Esophagus muscularis mucosa (tissue), 4 donors: ENCODE results near the gene GMDS. TPM values are rescaled to one million over a fixed set of nuclear protein-coding genes. Genes with fewer than 3 reads are reported as not detected.
A peak's percentile ranks its signal among the peaks of the same experiment; 100 is the strongest.

Experiments
- DNase-seq: peaks from one replicate; pipeline ENCODE4 v3.0.0-alpha.2; 2017; ENCODE audit errors: extremely low spot score
- H3K27ac ChIP-seq, 4 donors: fragments of 200-600 bp; sonication (generic); replicated peaks in 1 of 4; 1 replicate in 3 of 4; 2 replicates in 1 of 4; pipeline ENCODE4 v1.5.1; 2016 to 2019; ENCODE audit warnings: mild to moderate bottlenecking in 1 of 4
- H3K27me3 ChIP-seq, 4 donors: fragments of 200-600 bp; sonication (generic); one replicate each; pipeline versions ENCODE4 v1.5.1 to v1.6.0; 2016 to 2019
- H3K36me3 ChIP-seq, 4 donors: fragments of 200-600 bp; sonication (generic); one replicate each; pipeline ENCODE4 v1.5.1; 2016 to 2019
- H3K4me1 ChIP-seq, 4 donors: fragments of 200-600 bp; sonication (generic); one replicate each; pipeline ENCODE4 v1.5.1; 2016 to 2019
- H3K4me3 ChIP-seq, 4 donors: fragments of 200-600 bp; sonication (generic); 1 replicate in 2 of 4; 2 replicates in 2 of 4; pipeline ENCODE4 v1.5.1; 2016 to 2019; ENCODE audit warnings: mild to moderate bottlenecking in 4 of 4, moderate library complexity in 1 of 4
- H3K9me3 ChIP-seq, 4 donors: fragments of 200-600 bp; sonication (generic); 1 replicate in 3 of 4; 2 replicates in 1 of 4; pipeline ENCODE4 v1.5.1; 2016 to 2019
- EP300 ChIP-seq: sonication (generic); formaldehyde crosslinking; IDR thresholded peaks from one replicate; pipeline ENCODE4 v1.6.1; 2017; ENCODE audit warnings: antibody characterized with exemption
- POLR2A ChIP-seq: fragments of 450-650 bp; IDR thresholded peaks from one replicate; pipeline ENCODE4 v1.6.1; 2017; ENCODE audit warnings: antibody characterized with exemption, moderate library complexity, mild to moderate bottlenecking, low read depth
- POLR2AphosphoS5 ChIP-seq, 2 donors: sonication (generic); formaldehyde crosslinking; IDR thresholded peaks; one replicate each; pipeline ENCODE4 v1.6.1; 2017; ENCODE audit warnings: antibody characterized with exemption in 2 of 2
- WGBS: methylation state at CpG from one replicate; pipeline ENCODE4 v1.1.5; 2018; 5-methylcytosine and 5-hydroxymethylcytosine counted together
- intact Hi-C: fragments of 100-400 bp; cut with DNase I; formaldehyde crosslinking; loops from one replicate; pipeline ENCODE4 v1.15.1; 2023
- total RNA-seq, 4 donors: library from RNA; depleted of rRNA; stranded (reverse); fragments of >200 nt; gene quantifications; one replicate each; pipeline versions ENCODE4 v1.1.0 to v1.2.1, GENCODE V29; 2016
- TF ChIP-seq, protein P1 (sequence below), 3 experiments: fragments of 200-600 bp in 2 of 3; fragments of 450-650 bp in 1 of 3; sonication (generic) in 2 of 3; IDR thresholded peaks; one replicate each; pipeline ENCODE4 v1.5.1; 2017 to 2019; ENCODE audit warnings: antibody characterized with exemption in 3 of 3, mild to moderate bottlenecking in 2 of 3, moderate library complexity in 1 of 3

The GMDS gene
- total RNA-seq, 4 donors from 2014 or later = 3.6 to 14.1 (median 6.0) TPM

DNA sequence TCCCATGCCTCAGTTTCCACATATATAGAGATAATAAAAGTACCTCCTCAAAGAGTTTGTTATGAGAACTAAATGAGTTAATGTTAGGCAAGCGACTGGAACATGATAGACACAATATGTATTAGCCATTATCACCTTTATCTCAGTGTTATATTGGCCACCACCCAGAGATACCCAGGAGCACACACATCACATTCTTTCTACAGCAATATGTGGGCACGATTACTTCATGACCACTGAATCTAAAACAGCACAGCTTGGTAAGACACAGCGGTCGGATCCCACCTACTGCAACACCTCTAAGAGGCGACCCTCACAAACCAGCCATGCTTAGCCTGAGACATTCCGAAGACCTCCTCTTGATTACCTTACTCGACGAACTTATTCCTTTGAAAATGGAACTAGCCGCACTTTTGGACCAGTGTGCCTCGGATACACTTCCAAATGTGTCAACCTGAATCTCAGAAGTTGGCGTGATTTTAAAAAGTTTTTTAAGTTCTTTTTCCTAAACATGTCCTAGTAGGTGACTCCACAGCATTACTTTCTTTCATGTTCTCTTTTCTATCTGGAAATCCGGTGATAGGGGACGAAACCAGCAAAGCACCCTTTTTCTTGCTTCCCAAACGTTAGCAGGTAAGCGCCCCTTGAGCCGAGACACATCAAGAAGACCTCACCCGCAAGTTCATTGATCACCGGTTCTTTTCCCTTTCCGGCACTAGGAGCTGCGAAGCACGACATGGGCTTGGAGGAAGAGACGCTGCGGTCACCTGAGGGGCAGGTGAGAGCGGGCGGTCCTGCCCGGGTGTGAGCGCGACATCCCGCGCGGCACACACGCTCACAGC lies 923 bp downstream of the GMDS start:
- Histone ChIP-seq H3K4me3 (peak overlapping the region; percentile 80 to 98 (median 86)), H3K4me1 (peaks cover 14 to 24% (median 22%) of the 10 kb centered on the region in 4 donors), H3K27me3 (no peaks in the 10 kb centered on the region), H3K9me3 (no peaks in the 10 kb centered on the region), H3K36me3 (peaks cover 0 to 9% (median 8%) of the 10 kb centered on the region in 4 donors), H3K27ac (peak overlapping the region; percentile 84 to 91 (median 89))
- intact Hi-C loops = loop anchor here (2.0 to 5.0 kb wide), 2 partner anchors 390 to 642 kb away; no protein-coding TSS in a partner anchor
- TF ChIP-seq, protein P1, sequence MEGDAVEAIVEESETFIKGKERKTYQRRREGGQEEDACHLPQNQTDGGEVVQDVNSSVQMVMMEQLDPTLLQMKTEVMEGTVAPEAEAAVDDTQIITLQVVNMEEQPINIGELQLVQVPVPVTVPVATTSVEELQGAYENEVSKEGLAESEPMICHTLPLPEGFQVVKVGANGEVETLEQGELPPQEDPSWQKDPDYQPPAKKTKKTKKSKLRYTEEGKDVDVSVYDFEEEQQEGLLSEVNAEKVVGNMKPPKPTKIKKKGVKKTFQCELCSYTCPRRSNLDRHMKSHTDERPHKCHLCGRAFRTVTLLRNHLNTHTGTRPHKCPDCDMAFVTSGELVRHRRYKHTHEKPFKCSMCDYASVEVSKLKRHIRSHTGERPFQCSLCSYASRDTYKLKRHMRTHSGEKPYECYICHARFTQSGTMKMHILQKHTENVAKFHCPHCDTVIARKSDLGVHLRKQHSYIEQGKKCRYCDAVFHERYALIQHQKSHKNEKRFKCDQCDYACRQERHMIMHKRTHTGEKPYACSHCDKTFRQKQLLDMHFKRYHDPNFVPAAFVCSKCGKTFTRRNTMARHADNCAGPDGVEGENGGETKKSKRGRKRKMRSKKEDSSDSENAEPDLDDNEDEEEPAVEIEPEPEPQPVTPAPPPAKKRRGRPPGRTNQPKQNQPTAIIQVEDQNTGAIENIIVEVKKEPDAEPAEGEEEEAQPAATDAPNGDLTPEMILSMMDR (IDR thresholded peaks at IDR 0.05) = no peak
- TF ChIP-seq POLR2AphosphoS5 (IDR thresholded peaks at IDR 0.05) (no peak), POLR2A (no peak), EP300 (no peak)
- DNase-seq = peak; percentile 68
- WGBS = 31% methylated on average over 32 of the region's 32 CpGs

- Histone ChIP-seq H3K4me1 (peaks cover 14 to 24% (median 20%) of the 10 kb centered on the region in 4 donors), H3K9me3 (no peaks in the 10 kb centered on the region), H3K4me3 (no peak overlapping the region), H3K27me3 (no peaks in the 10 kb centered on the region), H3K27ac (no peak overlapping the region), H3K36me3 (no peaks in the 10 kb centered on the region)
- DNase-seq = peak; percentile 89
- intact Hi-C loops = no loop called here
- WGBS = 86% methylated on average over 4 of the region's 4 CpGs
- TF ChIP-seq POLR2A (no peak), EP300 (no peak), POLR2AphosphoS5 (IDR thresholded peaks at IDR 0.05) (no peak)
- TF ChIP-seq, protein P1 (IDR thresholded peaks at IDR 0.05) = no peak
Observed at GRCh38 chr6:2242311-2242710, 3.1 kb downstream of the GMDS start.

DNA sequence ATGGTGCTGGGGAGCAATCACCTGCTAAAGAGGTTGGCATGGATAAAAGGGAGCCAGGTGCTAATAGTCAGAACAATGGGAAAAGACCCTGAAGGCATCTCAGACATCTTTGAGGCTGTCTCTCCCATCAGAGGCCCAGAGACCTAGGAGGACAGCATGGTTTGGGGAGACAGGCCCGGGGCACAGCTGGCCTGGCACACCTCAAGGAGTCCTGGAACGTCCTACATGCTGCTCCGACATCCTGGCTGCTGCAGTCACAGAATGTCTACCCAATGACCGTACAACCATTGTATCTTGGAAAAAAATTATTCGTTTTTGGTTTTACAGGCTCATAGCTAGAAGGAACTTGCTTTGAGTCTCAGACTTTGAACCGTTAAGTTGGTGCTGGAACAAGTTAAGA lies 4.4 kb downstream of the GMDS start:
- no peaks in the 10 kb centered on the region for H3K36me3 ChIP-seq
- TF ChIP-seq, protein P1 (IDR thresholded peaks at IDR 0.05) = no peak
- TF ChIP-seq POLR2A (no peak), EP300 (no peak), POLR2AphosphoS5 (IDR thresholded peaks at IDR 0.05) (no peak)
- no peaks in the 10 kb centered on the region for H3K27me3 ChIP-seq
- H3K27ac ChIP-seq = no peak overlapping the region
- no peak overlapping the region for H3K4me3 ChIP-seq
- H3K4me1 ChIP-seq = peaks cover 5 to 19% (median 17%) of the 10 kb centered on the region in 4 donors
- WGBS = 97% methylated on average over 6 of the region's 6 CpGs
- intact Hi-C loops = no loop called here
- peak; percentile 53 for DNase-seq
- no peaks in the 10 kb centered on the region for H3K9me3 ChIP-seq

DNA sequence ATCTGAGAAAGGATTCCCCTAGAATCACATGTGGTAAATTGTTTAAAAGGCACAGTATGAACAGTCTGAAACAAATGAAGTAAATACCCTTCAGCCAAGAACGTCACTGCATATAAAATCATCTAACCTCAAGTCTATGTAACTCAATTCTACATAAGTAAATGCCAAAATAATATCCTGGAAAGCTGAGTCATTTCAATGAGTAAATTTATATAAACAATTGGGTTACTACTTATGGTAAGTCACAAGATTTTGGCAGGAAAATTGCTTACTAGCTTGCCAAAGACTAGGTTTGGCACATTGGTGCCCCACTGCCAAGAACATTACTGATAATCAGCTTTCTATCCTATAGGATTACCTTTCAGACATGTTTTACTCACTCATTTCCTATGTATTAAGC lies 8.4 kb downstream of the GMDS start:
- Histone ChIP-seq H3K27me3 (no peaks in the 10 kb centered on the region), H3K9me3 (no peaks in the 10 kb centered on the region), H3K4me1 (peaks cover 0 to 7% (median 6%) of the 10 kb centered on the region in 4 donors), H3K4me3 (no peak overlapping the region), H3K36me3 (no peaks in the 10 kb centered on the region), H3K27ac (no peak overlapping the region)
- no peak for DNase-seq
- 22% methylated on average over 1 of the region's 1 CpG for WGBS
- TF ChIP-seq EP300 = no peak
- no peak for TF ChIP-seq POLR2A
- TF ChIP-seq, protein P1 (IDR thresholded peaks at IDR 0.05) = no peak
- no peak for TF ChIP-seq POLR2AphosphoS5 (IDR thresholded peaks at IDR 0.05)
- intact Hi-C loops = no loop called here
